ENCODE data around the gene PLCL1. TPM values are rescaled to one million over a fixed set of nuclear protein-coding genes. Genes with fewer than 3 reads are reported as not detected.

PLCL1 gene
- total and polyA plus RNA-seq, 2 experiments from 2014 or later, result 0.80 to 2.3 TPM

DNA sequence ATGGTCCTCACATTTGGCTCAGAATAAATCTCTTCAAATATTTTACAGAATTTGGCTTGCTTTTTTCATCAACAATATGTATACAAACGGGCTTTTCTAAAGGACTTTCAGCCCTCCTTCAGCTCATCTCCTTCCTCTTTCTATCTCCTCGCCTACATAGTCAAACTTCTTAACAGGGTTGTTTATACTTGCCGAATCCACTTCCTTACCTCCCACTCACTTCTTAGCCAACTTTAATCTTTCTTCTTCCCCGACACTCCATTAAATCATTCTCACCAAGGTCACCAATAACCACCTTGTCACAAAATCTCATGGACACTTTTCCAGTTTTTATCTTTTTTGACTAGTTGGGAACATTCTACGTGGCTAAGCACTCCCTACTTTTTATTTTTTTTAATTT is 325.2 kb downstream of the PLCL1 start:
- DNase-seq, result no peak
- H3K4me3 ChIP-seq, result no peak overlapping the region
- H3K9ac ChIP-seq, result no peak overlapping the region
- H3F3A ChIP-seq (ENCODE audit: insufficient read depth), result peaks cover 10% of the 10 kb centered on the region
- H4K20me1 ChIP-seq (ENCODE audit: insufficient read depth), result no peaks in the 10 kb centered on the region
- H3K27me3 ChIP-seq (replicated peaks; ENCODE audit: insufficient read depth), result no peaks in the 10 kb centered on the region
- 71 to 74% methylated on average over 5 of the region's 5 CpGs for WGBS, 2 experiments (ENCODE audit: low coverage in 1 of 2, low lambda C conversion rate in 2 of 2, missing lambda C conversion rate in 2 of 2)
- in situ Hi-C loops (cut with MboI), result loop anchor here (5.0 kb wide), 1 partner anchor 327 kb away; the partner anchor contains the start of gene PLCL1
- H2AFZ ChIP-seq, result no peak overlapping the region
- no peak for TF ChIP-seq EZH2 (IDR thresholded peaks at IDR 0.05; ENCODE audit: insufficient read depth, poor library complexity, severe bottlenecking)
- no peaks in the 10 kb centered on the region for H3K9me3 ChIP-seq (ENCODE audit: low read depth)
- no peak overlapping the region for H3K4me2 ChIP-seq (ENCODE audit: unreplicated experiment)
- peaks cover 11% of the 10 kb centered on the region for H3K4me1 ChIP-seq (ENCODE audit: insufficient read depth)
- H3K27ac ChIP-seq, result no peak overlapping the region
- H3K79me2 ChIP-seq (ENCODE audit: insufficient read depth), result no peaks in the 10 kb centered on the region
- no peaks in the 10 kb centered on the region for H3K36me3 ChIP-seq (ENCODE audit: low read depth)
- H3K9me2 ChIP-seq (ENCODE audit: insufficient read depth), result no peaks in the 10 kb centered on the region

DNA sequence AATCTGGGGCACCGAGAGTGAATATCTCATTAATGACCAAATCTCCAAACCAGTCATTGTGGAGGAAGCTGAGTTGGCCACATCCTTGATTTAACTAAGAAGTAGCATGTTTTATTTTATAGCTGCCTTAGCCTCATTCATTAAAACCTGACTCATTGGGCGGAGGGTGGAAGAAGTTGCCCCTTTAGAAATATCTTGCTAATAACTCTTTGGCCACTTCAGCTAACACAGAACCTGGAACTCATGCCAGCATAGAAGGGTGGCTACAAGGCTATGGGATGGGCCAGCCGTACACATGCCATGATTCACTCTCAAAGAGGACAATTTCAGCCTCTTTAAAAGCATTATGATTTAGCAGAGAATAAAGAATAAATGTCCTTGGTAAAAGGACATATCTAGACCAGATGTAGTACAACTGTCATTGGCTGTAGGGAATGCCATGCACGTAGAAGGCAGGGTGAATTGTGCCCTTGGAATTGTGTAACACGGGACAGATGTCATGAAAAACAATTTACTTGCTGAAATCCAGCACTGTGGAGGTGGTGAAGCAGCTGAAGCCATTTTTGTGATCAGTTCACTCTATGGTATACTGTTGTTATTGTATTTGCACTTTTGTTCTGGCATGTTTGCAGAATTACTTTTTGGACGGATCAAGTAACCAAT is 330.0 kb downstream of the PLCL1 start:
- H2AFZ ChIP-seq, result no peak overlapping the region
- H3K36me3 ChIP-seq (ENCODE audit: low read depth), result no peaks in the 10 kb centered on the region
- no peaks in the 10 kb centered on the region for H3K9me2 ChIP-seq (ENCODE audit: insufficient read depth)
- DNase-seq, result peak; percentile 84
- peaks cover 28% of the 10 kb centered on the region for H3K4me1 ChIP-seq (ENCODE audit: insufficient read depth)
- TF ChIP-seq EZH2 (IDR thresholded peaks at IDR 0.05; ENCODE audit: insufficient read depth, poor library complexity, severe bottlenecking) (no peak), EZH2phosphoT487 (IDR thresholded peaks at IDR 0.05; ENCODE audit: insufficient read depth, low read depth) (0 out of 2 replicates have a peak, but pooled peaks have one; percentile 67)
- no peaks in the 10 kb centered on the region for H3K79me2 ChIP-seq (ENCODE audit: insufficient read depth)
- peaks cover 29% of the 10 kb centered on the region for H3F3A ChIP-seq (ENCODE audit: insufficient read depth)
- no peaks in the 10 kb centered on the region for H3K27me3 ChIP-seq (replicated peaks; ENCODE audit: insufficient read depth)
- H3K27ac ChIP-seq, result peak overlapping the region; percentile 46
- peak overlapping the region; percentile 24 for H3K4me3 ChIP-seq
- in situ Hi-C loops (cut with MboI), result no loop called here
- H3K9me3 ChIP-seq (ENCODE audit: low read depth), result no peaks in the 10 kb centered on the region
- peak overlapping the region; percentile 68 for H3K4me2 ChIP-seq (ENCODE audit: unreplicated experiment)
- WGBS, 2 experiments (ENCODE audit: low coverage in 1 of 2, low lambda C conversion rate in 2 of 2, missing lambda C conversion rate in 2 of 2), result 1% methylated on average over 6 of the region's 6 CpGs
- no peaks in the 10 kb centered on the region for H4K20me1 ChIP-seq (ENCODE audit: insufficient read depth)
- no peak overlapping the region for H3K9ac ChIP-seq

DNA sequence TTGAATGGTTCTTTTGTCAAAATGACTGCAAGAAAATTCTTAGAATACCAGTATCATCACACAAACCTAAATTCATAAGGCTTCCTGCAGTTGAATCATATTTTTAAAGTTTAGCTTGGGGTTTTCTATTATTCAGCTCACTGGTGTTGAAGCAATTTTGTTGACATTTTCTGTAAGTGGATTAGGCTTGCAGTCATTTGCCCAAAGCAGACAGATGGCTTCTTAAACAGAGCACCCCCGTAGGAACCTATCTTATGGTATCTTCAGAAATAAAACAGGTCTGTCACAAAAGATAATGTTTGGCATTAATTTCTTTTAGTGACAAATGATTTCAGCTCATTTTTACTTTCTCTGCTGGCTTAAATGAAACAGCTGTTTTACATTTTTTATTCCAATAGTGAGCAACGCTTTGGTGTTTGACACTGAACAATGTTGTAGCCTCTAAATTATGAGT is 331.1 kb downstream of the PLCL1 start:
- peak overlapping the region; percentile 46 for H3K27ac ChIP-seq
- in situ Hi-C loops (cut with MboI), result no loop called here

DNA sequence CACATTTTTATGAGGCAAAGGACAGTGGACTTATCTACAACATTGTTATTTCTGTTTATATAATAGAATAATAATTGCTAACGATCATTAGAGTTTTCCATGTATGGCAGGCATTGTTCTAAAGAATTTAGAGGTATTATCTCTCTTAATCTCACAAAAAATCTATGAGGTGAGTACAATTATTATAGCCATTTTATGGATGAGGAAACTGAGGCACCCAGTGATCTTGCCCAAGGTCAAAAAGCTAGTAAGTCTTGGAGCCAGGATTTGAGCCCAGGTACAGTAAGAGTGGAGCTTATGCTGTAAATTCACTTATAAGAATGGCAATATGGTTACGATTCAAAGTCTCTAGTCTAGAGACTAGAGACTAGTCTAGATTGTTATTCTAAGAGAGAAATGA is 331.7 kb downstream of the PLCL1 start:
- Histone ChIP-seq H3K9ac (no peak overlapping the region), H3K79me2 (ENCODE audit: insufficient read depth) (no peaks in the 10 kb centered on the region), H3K36me3 (ENCODE audit: low read depth) (no peaks in the 10 kb centered on the region), H3K4me1 (ENCODE audit: insufficient read depth) (peaks cover 28% of the 10 kb centered on the region), H3K9me3 (ENCODE audit: low read depth) (no peaks in the 10 kb centered on the region), H3K4me3 (peak overlapping the region; percentile 24; the same call in 1 of the 2 replicates), H2AFZ (no peak overlapping the region), H3K9me2 (ENCODE audit: insufficient read depth) (no peaks in the 10 kb centered on the region), H3K27ac (peak overlapping the region; percentile 46; the same call in 1 of the 2 replicates), H3K4me2 (ENCODE audit: unreplicated experiment) (peak overlapping the region; percentile 68), H3K27me3 (replicated peaks; ENCODE audit: insufficient read depth) (no peaks in the 10 kb centered on the region), H4K20me1 (ENCODE audit: insufficient read depth) (no peaks in the 10 kb centered on the region), H3F3A (ENCODE audit: insufficient read depth) (peaks cover 29% of the 10 kb centered on the region)
- TF ChIP-seq EZH2phosphoT487 (IDR thresholded peaks at IDR 0.05; ENCODE audit: insufficient read depth, low read depth) (no peak), EZH2 (IDR thresholded peaks at IDR 0.05; ENCODE audit: insufficient read depth, poor library complexity, severe bottlenecking) (no peak)
- DNase-seq, result no peak
- in situ Hi-C loops (cut with MboI), result no loop called here
- 96 to 98% methylated on average over 2 of the region's 2 CpGs for WGBS, 2 experiments (ENCODE audit: low coverage in 1 of 2, low lambda C conversion rate in 2 of 2, missing lambda C conversion rate in 2 of 2)

More for the DNA sequence above, 331.1 kb downstream of the PLCL1 start:
- Histone ChIP-seq H3K9ac (no peak overlapping the region), H3K4me1 (ENCODE audit: insufficient read depth) (peaks cover 28% of the 10 kb centered on the region), H3F3A (ENCODE audit: insufficient read depth) (peaks cover 29% of the 10 kb centered on the region), H4K20me1 (ENCODE audit: insufficient read depth) (no peaks in the 10 kb centered on the region), H3K27me3 (replicated peaks; ENCODE audit: insufficient read depth) (no peaks in the 10 kb centered on the region), H3K9me2 (ENCODE audit: insufficient read depth) (no peaks in the 10 kb centered on the region), H3K4me3 (peak overlapping the region; percentile 24; the same call in 1 of the 2 replicates), H3K4me2 (ENCODE audit: unreplicated experiment) (peak overlapping the region; percentile 68), H3K9me3 (ENCODE audit: low read depth) (no peaks in the 10 kb centered on the region), H2AFZ (no peak overlapping the region), H3K79me2 (ENCODE audit: insufficient read depth) (no peaks in the 10 kb centered on the region), H3K36me3 (ENCODE audit: low read depth) (no peaks in the 10 kb centered on the region)
- peak; percentile 70 for DNase-seq
- TF ChIP-seq EZH2phosphoT487 (IDR thresholded peaks at IDR 0.05; ENCODE audit: insufficient read depth, low read depth) (no peak), EZH2 (IDR thresholded peaks at IDR 0.05; ENCODE audit: insufficient read depth, poor library complexity, severe bottlenecking) (no peak)
- WGBS, 2 experiments (ENCODE audit: low coverage in 1 of 2, low lambda C conversion rate in 2 of 2, missing lambda C conversion rate in 2 of 2), result 2 to 3% methylated on average over 2 of the region's 2 CpGs

Data from GM23248 (cell line).